Osteoblast (primary cell): ENCODE measurements around the gene MSL1. TPM values are rescaled to one million over a fixed set of nuclear protein-coding genes. Genes with fewer than 3 reads are reported as not detected.

ENCODE experiments used
- DNase-seq: peaks from one replicate; pipeline ENCODE4 v3.0.0; 2011; ENCODE audit warnings: low spot score, mixed read lengths; ENCODE audit not compliant: insufficient read length; ENCODE audit errors: missing footprints
- H2AFZ ChIP-seq: 2 replicates; pipeline ENCODE4 v1.6.0; 2011; ENCODE audit warnings: mild to moderate bottlenecking, low read length
- H3K27ac ChIP-seq: 2 replicates; pipeline ENCODE4 v1.5.1; 2011; ENCODE audit warnings: mild to moderate bottlenecking, low read depth, low read length, moderate library complexity
- H3K27me3 ChIP-seq: 2 replicates; pipeline ENCODE4 v1.6.0; 2012; ENCODE audit warnings: mild to moderate bottlenecking, control low read depth, inconsistent platforms, low read length, moderate library complexity; ENCODE audit not compliant: insufficient read depth
- H3K36me3 ChIP-seq: 2 replicates; pipeline ENCODE4 v1.5.1; 2011; ENCODE audit warnings: mild to moderate bottlenecking, low read length, control low read depth, moderate library complexity; ENCODE audit not compliant: insufficient read depth
- H3K4me1 ChIP-seq: 2 replicates; pipeline ENCODE4 v1.5.1; 2011; ENCODE audit warnings: mild to moderate bottlenecking, low read length, control low read depth, moderate library complexity; ENCODE audit not compliant: insufficient read depth
- H3K4me2 ChIP-seq: 2 replicates; pipeline ENCODE4 v1.6.0; 2011; ENCODE audit warnings: mild to moderate bottlenecking, low read length; ENCODE audit not compliant: insufficient read depth
- H3K4me3 ChIP-seq: fragments of 200-600 bp; sonication (generic); 3 replicates; pipeline ENCODE4 v1.5.1; 2012; ENCODE audit warnings: mild to moderate bottlenecking, low read length, inconsistent platforms; ENCODE audit not compliant: insufficient read depth
- H3K79me2 ChIP-seq: 2 replicates; pipeline ENCODE4 v1.6.0; 2012; ENCODE audit warnings: mild to moderate bottlenecking, low read length, control low read depth, inconsistent platforms; ENCODE audit not compliant: insufficient read depth
- H3K9me3 ChIP-seq: 2 replicates; pipeline ENCODE4 v1.5.1; 2011; ENCODE audit warnings: low read depth, low read length, control low read depth
- H4K20me1 ChIP-seq: 2 replicates; pipeline ENCODE4 v1.6.0; 2012; ENCODE audit warnings: mild to moderate bottlenecking, low read length, control low read depth; ENCODE audit not compliant: insufficient read depth
- total RNA-seq: library from RNA; depleted of rRNA; stranded (reverse); fragments of >200 nt; gene quantifications from 2 replicates; pipeline ENCODE4 v1.2.3, GENCODE V29; 2012
- TF ChIP-seq, protein P1 (sequence below): IDR thresholded peaks from 2 replicates; pipeline ENCODE4 v1.5.1; 2011; ENCODE audit warnings: mild to moderate bottlenecking, low read depth, low read length, moderate library complexity; ENCODE audit errors: extremely low read depth

The MSL1 gene
- total RNA-seq, 1 donor: 60.1 TPM

DNA sequence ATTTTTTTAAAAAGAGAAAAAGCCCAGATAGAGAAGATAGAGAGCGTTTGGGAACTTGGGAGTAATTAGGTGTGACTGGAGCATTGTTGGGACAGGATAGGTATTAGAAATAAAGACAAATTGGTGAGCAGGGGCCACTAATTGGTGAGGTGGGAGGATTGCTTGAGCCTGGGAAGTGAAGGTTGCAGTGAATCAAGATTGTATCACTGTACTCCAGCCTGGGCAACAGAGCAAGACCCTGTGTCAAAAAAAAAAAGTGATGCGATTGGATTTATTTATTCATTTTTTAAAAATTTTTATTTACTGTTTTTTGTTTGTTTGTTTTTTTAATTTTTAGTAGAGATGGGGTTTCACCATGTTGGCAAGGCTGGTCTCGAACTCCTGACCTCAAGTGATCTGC lies 23.7 kb downstream of the MSL1 start:
- no peak overlapping the region for H3K27ac ChIP-seq
- no peak overlapping the region for H3K4me2 ChIP-seq
- H4K20me1 ChIP-seq: peaks cover 20% of the 10 kb centered on the region
- H3K27me3 ChIP-seq: no peaks in the 10 kb centered on the region
- DNase-seq: no peak
- no peak overlapping the region for H3K4me3 ChIP-seq
- peaks cover 74% of the 10 kb centered on the region for H3K79me2 ChIP-seq
- no peak overlapping the region for H2AFZ ChIP-seq
- H3K9me3 ChIP-seq: no peaks in the 10 kb centered on the region
- H3K4me1 ChIP-seq: peaks cover 10% of the 10 kb centered on the region
- H3K36me3 ChIP-seq: peaks cover 58% of the 10 kb centered on the region
- TF ChIP-seq, protein P1, sequence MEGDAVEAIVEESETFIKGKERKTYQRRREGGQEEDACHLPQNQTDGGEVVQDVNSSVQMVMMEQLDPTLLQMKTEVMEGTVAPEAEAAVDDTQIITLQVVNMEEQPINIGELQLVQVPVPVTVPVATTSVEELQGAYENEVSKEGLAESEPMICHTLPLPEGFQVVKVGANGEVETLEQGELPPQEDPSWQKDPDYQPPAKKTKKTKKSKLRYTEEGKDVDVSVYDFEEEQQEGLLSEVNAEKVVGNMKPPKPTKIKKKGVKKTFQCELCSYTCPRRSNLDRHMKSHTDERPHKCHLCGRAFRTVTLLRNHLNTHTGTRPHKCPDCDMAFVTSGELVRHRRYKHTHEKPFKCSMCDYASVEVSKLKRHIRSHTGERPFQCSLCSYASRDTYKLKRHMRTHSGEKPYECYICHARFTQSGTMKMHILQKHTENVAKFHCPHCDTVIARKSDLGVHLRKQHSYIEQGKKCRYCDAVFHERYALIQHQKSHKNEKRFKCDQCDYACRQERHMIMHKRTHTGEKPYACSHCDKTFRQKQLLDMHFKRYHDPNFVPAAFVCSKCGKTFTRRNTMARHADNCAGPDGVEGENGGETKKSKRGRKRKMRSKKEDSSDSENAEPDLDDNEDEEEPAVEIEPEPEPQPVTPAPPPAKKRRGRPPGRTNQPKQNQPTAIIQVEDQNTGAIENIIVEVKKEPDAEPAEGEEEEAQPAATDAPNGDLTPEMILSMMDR: no peak

DNA sequence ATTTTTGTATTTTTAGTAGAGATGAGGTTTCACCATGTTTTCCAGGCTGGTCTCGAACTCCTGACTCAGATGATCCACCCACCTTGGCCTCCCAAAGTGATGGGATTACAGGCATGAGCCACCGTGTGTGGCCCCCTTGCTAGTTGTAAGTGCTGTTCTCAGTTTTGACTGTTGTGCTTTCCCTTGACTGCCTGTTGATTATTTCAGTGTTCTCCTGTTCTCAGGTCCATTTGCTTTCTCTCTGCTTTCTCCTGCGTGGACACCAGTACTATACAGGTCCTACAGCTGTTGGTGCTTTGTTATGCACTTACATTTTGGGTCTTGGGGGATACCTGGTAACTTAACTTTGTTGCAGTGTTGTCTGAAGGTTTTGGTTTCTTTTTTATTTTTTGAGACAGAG lies 26.8 kb downstream of the MSL1 start:
- H3K79me2 ChIP-seq: peaks cover 74% of the 10 kb centered on the region
- H4K20me1 ChIP-seq: peaks cover 28% of the 10 kb centered on the region
- peaks cover 61% of the 10 kb centered on the region for H3K36me3 ChIP-seq

DNA sequence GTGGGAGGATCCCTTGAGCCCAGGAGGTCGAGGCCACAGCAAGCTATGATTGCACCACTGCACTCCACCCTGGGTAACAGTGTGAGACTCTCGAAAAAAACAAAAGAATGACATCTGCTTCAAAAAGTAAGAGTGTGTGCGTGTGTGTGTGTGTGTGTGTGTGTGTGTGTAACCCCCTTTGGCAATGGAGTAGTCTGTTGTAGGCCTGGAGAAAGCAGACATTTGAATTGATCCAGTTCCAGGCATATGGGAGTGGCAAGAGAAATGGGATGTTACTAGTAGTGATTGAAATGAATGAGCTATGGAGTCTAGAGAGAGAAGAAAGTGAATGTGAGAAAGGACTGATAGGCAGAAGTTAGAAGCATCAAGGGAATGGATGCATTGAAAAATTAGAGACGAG lies 28.5 kb downstream of the MSL1 start:
- H3K27ac ChIP-seq: no peak overlapping the region
- no peaks in the 10 kb centered on the region for H3K27me3 ChIP-seq
- H3K4me3 ChIP-seq: no peak overlapping the region
- H4K20me1 ChIP-seq: peaks cover 31% of the 10 kb centered on the region
- H3K4me2 ChIP-seq: no peak overlapping the region
- no peaks in the 10 kb centered on the region for H3K9me3 ChIP-seq
- H3K79me2 ChIP-seq: peaks cover 88% of the 10 kb centered on the region
- no peaks in the 10 kb centered on the region for H3K4me1 ChIP-seq
- TF ChIP-seq, protein P1: no peak
- H3K36me3 ChIP-seq: peaks cover 74% of the 10 kb centered on the region
- DNase-seq: no peak
- no peak overlapping the region for H2AFZ ChIP-seq

More for the DNA sequence above, 26.8 kb downstream of the MSL1 start:
- no peaks in the 10 kb centered on the region for H3K4me1 ChIP-seq
- TF ChIP-seq, protein P1: no peak
- DNase-seq: no peak
- no peaks in the 10 kb centered on the region for H3K27me3 ChIP-seq
- no peaks in the 10 kb centered on the region for H3K9me3 ChIP-seq
- H3K27ac ChIP-seq: no peak overlapping the region
- no peak overlapping the region for H2AFZ ChIP-seq
- H3K4me3 ChIP-seq: no peak overlapping the region
- no peak overlapping the region for H3K4me2 ChIP-seq

DNA sequence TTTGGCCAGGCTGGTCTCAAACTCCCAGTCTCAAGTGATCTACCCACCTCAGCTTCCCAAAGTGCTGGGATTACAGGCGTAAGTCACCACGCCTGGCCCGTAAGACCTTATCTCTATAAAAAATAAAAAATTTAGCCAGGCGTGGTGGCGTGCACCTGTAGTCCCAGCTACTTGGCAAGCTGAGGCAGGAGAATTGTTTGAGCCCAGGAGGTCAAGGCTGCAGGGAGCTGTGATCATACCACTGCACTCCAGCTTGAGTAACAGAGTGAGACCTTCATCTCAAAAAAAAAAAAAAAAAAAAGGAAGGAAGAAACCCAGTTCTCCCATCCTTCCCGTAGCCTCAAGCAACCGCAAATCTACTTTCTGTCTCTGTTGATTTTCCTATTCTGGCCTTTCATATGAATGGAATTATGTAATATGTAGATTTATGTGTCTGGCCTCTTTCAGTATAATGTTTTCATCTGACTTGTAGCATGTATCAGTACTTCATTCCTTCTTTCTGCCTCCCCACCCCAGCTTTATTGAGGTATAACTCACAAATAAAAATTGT lies 29.7 kb downstream of the MSL1 start:
- Histone ChIP-seq H4K20me1 (peaks cover 31% of the 10 kb centered on the region), H3K4me1 (no peaks in the 10 kb centered on the region), H3K27ac (no peak overlapping the region), H3K4me2 (no peak overlapping the region), H3K27me3 (no peaks in the 10 kb centered on the region), H3K9me3 (no peaks in the 10 kb centered on the region), H3K4me3 (no peak overlapping the region), H3K36me3 (peaks cover 70% of the 10 kb centered on the region), H2AFZ (no peak overlapping the region), H3K79me2 (peaks cover 88% of the 10 kb centered on the region)
- TF ChIP-seq, protein P1: no peak
- no peak for DNase-seq
